ENCODE measurements around the gene GPATCH1. TPM values are rescaled to one million over a fixed set of nuclear protein-coding genes. Genes with fewer than 3 reads are reported as not detected.
"Not testable (repeated sequence)": the region's sequence is repeated elsewhere in the genome, so short reads cannot be mapped to it uniquely, and the experiment has no call there.

The GPATCH1 gene
- total RNA-seq, 1 experiment from 2014 or later = 6.5 TPM

DNA sequence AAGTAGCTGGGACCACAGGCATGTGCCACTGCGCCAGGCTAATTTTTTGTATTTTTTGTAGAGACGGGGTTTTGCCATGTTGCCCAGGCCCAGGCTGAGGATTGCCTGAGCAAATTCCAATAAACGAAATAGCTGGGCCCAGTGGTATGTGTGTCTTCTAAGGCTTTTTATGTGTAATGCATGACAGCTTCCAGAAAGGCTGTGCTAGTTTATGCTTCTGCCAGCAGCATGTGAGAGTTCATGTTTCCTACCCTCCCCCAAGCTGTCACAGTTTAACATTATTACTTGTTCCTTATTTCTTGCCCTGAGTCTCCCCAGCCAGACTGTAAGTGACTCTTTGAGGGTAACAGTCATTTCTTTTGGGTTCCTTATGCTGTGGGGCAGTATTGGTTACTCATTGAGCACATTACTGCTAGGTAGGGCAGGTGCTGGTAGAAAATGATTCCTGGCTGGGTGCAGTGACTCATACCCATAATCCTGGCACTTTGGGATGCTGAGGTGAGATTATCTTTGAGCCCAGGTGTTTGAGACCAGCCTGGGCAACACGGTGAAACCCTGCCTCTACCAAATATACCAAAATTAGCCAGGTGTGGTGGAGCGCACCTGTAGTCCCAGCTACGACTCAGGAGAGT is 13.6 kb downstream of the GPATCH1 start:
- no peaks in the 10 kb centered on the region for H3K27me3 ChIP-seq
- H3K4me3 ChIP-seq = no peak overlapping the region
- H3K36me3 ChIP-seq = peaks cover 70% of the 10 kb centered on the region
- no peaks in the 10 kb centered on the region for H3K9me3 ChIP-seq
- no peak for DNase-seq

DNA sequence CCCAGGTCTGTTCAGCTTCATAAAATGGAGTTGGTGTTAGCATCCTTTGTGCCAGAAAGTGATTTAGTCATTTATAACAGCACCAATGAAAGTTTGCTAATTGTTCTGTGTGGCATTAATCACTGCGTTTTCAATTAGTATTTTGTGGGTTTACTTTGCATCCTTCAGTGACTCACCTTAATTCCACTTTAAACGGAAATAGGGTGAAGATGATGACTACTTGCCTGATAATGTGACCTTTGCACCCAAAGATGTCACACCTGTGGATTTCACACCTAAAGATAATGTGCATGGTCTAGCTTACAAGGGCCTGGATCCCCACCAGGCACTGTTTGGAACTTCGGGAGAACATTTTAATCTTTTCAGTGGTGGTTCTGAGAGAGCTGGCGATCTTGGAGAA is 15.0 kb downstream of the GPATCH1 start:
- Histone ChIP-seq H3K4me3 (no peak overlapping the region), H3K9me3 (no peaks in the 10 kb centered on the region), H3K36me3 (peaks cover 60% of the 10 kb centered on the region), H3K27me3 (no peaks in the 10 kb centered on the region)
- DNase-seq = no peak

DNA sequence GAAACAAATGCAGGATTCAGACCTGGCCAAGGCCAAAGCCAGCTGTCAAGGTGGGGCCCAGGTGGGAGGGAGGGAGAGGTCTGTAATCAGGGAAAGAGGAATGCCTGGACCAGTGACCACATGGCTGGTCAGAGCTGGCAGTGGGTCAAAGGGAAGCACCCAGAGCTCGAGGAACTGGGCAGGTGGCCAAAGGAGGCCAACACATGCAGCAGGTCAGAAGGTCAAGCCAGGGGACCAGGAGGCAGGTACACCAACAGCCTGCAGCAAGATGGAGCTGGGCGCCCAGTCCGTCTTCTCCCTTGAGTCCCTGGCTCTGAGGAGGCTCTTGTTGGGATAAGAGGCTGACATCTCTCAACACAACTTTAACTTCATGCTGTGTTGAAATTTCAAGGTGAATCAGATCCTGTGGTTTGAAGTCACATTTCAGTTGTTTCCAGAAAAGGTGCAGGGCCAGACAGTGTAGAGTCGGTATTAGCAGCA is 17.1 kb downstream of the GPATCH1 start:
- Histone ChIP-seq H3K9me3 (no peaks in the 10 kb centered on the region), H3K27me3 (no peaks in the 10 kb centered on the region), H3K4me3 (no peak overlapping the region), H3K36me3 (peaks cover 59% of the 10 kb centered on the region)
- DNase-seq = peak; percentile 20

DNA sequence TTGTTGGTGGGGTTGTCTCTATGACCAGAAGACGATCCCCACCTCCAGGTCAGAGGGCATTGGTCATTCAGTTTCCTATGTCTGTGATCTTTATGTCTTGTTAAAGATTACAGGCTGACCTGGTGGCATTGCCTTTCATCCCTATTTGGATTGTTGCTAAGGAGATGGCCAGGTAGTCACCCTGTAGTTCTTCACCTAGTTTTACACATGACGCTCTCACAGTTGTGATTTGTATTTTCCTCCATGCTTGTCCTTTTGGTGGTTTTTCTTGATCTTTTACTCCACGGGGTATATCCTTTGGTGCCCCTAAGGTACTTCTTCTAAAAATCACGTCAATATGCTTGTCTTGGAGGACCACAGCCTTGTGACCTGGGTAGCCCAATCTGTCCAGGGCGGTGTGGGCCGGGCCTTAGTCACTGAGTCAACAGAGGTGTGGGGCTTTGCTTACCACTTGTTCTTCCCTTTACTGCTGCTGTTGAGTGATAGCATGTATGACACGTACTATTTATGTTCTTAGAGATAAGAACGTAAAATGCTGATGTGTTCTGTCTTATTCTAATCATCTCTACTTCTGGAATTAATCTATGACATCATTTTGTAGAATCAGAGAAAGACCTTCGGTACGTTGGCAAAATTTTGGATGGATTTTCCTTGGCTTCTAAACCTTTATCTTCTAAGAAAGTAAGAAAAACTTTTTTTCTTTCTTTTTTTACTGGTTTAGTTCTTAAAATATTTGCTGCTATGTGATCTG is 20.1 kb downstream of the GPATCH1 start:
- Histone ChIP-seq H3K36me3 (peaks cover 39% of the 10 kb centered on the region), H3K4me3 (no peak overlapping the region), H3K9me3 (no peaks in the 10 kb centered on the region), H3K27me3 (no peaks in the 10 kb centered on the region)
- DNase-seq = no peak

DNA sequence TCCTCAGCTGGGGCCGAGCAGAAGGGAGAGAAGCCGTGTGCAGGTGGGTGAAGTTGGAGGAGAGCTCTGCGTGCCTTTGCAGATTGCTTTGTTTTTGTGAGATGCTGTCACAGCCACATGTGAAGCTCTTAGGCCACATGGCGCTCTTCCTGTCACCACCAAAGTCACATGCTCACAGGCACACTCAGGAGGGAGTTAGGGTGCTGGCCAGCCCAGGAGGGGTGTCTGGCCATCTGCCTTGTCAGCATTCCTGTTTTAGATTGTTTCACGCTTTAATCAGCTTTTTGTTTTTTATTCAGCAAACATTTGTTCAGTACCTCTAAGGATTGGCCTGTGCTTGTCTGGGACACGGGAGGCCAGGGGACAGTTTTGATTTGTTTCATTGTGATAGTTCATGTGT is 21.9 kb downstream of the GPATCH1 start:
- DNase-seq = no peak
- no peak overlapping the region for H3K4me3 ChIP-seq
- H3K36me3 ChIP-seq = peaks cover 45% of the 10 kb centered on the region
- H3K9me3 ChIP-seq = no peaks in the 10 kb centered on the region
- no peaks in the 10 kb centered on the region for H3K27me3 ChIP-seq

DNA sequence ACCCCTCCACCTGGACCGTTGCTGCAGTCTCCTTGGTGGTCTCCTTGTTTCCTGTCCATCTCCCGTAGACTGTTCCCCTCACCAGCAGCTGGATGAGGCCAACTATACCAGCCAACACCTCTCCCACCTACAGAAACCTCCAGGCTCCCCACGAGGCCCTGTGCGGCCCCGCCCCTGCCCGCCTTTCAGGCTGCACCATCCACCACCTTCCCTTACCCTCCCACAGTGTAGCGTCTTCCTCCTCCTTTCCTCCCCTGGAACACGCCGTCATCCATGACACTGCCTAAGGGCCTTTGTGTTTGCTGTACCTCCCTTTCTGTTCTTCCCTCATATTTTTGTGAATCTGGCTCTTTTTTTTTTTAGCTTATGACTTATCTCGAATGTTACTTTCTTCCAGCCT is 27.2 kb downstream of the GPATCH1 start:
- H3K4me3 ChIP-seq = no peak overlapping the region
- DNase-seq = no peak
- H3K9me3 ChIP-seq = no peaks in the 10 kb centered on the region
- H3K36me3 ChIP-seq = peaks cover 56% of the 10 kb centered on the region
- H3K27me3 ChIP-seq = no peaks in the 10 kb centered on the region

DNA sequence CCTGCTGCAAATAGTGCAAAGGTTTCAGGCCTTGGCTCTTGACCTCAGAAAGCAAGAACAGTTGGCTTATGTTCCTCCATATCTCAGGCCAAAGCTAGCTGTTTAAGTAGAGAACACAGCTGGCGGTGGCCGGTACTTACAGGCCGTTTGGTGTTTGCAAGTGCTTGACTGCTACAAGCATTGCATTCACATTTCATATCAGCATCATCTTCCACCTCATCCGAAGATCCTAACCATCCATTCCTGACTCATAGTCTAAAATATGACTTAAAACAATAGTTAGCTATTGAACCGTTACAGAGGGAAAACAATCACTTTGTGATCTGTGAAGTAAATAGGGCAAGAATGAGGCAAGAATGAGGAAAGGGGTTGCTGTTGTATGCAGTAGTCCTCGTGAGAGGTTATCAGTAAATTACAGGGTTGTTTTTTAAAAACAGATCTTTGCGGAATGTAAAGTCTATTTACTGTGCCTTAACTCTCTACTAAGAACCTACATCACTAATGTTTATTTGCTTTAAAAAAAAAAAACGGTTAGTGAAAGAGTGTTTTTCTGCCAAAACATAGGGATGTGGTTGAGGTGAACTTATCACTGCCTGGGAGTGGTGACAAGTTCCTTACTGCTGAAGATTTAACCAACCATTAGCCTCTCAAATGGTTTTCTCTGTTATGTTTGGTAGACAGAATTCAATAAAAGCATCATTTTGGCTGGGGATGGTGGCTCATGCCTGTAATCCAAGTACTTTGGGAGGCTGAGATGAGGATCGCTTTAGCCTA is 29.3 kb downstream of the GPATCH1 start:
- Histone ChIP-seq H3K9me3 (no peaks in the 10 kb centered on the region), H3K4me3 (no peak overlapping the region), H3K27me3 (no peaks in the 10 kb centered on the region), H3K36me3 (peaks cover 67% of the 10 kb centered on the region)
- DNase-seq = no peak

DNA sequence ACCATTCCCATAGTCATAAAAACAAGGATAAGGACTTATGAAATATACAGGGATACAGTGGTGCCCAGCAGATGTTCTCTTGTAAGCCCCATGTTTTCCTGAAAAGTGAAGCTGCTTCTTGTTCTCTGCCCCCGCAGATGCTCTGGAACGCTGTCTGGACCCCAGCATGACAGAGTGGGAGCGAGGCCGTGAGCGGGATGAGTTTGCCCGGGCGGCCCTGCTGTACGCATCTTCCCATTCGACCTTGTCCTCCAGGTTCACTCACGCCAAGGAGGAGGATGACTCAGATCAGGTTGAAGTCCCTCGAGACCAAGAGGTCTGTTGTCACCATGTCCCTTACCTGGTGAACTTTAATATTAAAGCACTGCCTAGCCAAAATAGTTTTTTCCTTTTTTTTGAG is 30.6 kb downstream of the GPATCH1 start:
- Histone ChIP-seq H3K27me3 (no peaks in the 10 kb centered on the region), H3K36me3 (peaks cover 75% of the 10 kb centered on the region), H3K9me3 (no peaks in the 10 kb centered on the region), H3K4me3 (no peak overlapping the region)
- DNase-seq = no peak

DNA sequence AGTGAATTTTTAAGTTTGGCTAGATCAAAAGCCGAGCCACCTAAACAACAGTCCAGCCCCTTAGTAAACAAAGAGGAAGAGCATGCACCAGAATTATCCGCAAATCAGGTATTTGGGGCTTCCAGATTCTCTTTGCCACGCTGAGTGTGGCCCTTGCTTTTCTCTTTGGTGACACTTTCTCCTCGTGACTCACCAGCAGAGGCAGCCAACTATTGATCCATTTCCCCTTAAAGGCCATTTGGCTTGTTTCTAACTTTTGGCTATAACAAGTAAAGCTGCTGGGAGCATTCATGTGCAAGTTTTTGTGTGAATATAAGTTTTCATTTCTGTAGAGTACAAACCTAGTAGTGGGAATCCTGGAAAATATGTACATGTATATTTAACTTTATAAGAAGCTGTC is 33.3 kb downstream of the GPATCH1 start:
- Histone ChIP-seq H3K4me3 (no peak overlapping the region), H3K36me3 (peaks cover 79% of the 10 kb centered on the region), H3K27me3 (no peaks in the 10 kb centered on the region), H3K9me3 (no peaks in the 10 kb centered on the region)
- no peak for DNase-seq

DNA sequence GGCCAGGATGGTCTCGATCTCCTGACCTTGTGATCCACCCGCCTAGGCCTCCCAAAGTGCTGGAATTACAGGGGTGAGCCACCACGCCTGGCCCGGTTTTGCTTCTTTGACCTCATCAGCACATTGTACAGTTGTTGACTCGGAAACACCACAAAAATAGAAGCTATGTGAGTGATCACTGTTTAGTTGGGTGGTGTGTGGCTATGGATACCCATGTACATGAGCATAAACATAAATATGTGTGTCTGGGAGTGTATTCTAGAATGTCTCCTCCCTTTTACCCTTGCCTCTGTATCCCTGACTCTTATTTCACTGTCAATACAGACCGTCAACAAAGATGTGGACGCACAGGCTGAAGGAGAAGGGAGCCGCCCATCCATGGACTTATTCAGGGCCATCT is 36.5 kb downstream of the GPATCH1 start:
- Histone ChIP-seq H3K36me3 (peaks cover 58% of the 10 kb centered on the region), H3K9me3 (no peaks in the 10 kb centered on the region), H3K27me3 (no peaks in the 10 kb centered on the region), H3K4me3 (no peak overlapping the region)
- DNase-seq = no peak

DNA sequence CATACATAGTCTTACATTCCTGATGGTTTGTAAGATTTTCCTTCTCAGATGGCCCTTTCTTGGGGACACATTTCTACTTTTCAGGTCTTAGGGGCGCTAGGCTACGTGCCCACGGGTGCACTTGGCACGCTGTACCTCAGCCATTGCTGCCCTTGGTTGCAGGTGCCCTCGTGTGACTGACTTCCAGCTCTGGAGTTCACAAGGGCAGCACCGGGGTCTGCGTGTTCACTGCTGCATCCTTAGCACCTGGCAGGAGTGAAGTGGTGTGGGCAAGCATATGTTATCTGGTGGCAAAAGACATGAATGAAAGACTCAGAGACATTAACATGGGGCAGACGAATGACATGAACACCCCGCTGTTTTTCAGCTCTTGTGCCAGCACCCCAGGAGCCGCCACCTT is 37.7 kb downstream of the GPATCH1 start:
- H3K27me3 ChIP-seq = no peaks in the 10 kb centered on the region
- no peak overlapping the region for H3K4me3 ChIP-seq
- DNase-seq = no peak
- no peaks in the 10 kb centered on the region for H3K9me3 ChIP-seq
- peaks cover 49% of the 10 kb centered on the region for H3K36me3 ChIP-seq

DNA sequence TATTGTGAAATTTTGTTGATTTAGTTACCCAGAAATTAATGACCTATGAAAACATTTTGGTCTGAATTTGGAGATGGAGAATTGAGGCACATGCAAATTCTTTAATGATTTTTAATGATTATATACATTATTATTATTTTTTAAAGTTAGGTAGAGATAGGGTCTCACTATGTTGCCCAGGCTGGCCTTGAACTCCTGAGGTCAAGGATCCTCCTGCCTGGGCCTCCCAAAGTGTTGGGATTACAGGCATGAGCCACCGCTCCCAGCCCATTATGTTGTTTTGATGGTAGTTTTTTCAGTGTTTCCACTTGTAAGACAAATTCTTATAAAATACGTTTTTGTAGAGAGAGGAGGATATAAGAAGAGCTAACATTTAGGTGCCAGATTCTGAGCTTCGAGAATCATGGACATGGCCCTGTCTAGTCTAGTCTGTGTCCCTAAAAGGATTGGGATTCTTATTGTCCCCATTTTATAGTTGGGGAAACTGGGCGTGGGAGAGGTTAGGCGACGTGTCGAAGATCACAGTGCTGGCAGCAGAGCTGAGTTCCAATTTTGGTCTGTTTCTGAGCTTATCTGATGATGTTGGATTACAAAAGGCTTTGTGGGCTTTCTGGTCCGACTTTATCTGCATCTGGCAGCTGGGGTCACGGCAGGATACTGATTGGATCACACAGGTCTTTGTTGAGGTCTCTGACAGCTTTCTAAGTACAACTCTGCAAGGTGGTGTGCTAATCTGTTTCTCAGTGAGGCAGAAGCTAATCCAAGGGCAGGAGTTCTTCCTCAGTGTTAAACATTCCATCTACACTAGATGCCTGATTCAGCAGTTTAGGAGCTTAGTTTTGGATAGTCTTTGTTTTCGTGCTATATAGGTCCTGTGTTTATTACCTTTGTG is 43.5 kb downstream of the GPATCH1 start:
- Histone ChIP-seq H3K36me3 (peaks cover 29% of the 10 kb centered on the region), H3K9me3 (no peaks in the 10 kb centered on the region), H3K27me3 (no peaks in the 10 kb centered on the region), H3K4me3 (no peak overlapping the region)
- no peak for DNase-seq

DNA sequence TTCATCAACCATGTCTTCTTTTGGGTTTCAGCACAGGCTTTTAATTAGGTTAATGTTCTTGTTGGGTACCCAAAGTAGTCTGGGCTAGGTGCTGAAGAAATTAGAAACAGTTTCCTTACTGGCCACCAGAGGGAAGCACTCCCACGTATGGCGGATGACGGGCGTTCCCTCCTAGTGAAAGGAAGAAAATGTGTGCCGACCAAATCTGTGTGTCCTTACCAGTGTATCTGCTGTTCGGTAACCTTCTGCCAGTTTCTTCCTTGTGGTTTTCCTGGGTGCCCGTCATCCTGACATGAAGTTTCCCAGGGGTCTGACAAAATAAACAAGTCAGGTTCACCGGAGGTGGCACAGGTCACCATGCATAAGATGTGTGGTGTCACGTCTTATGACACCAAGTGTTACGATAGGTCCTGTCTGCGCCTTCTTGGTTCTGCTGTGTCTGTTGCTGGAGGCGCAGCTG is 45.0 kb downstream of the GPATCH1 start:
- peaks cover 28% of the 10 kb centered on the region for H3K36me3 ChIP-seq
- no peak overlapping the region for H3K4me3 ChIP-seq

DNA sequence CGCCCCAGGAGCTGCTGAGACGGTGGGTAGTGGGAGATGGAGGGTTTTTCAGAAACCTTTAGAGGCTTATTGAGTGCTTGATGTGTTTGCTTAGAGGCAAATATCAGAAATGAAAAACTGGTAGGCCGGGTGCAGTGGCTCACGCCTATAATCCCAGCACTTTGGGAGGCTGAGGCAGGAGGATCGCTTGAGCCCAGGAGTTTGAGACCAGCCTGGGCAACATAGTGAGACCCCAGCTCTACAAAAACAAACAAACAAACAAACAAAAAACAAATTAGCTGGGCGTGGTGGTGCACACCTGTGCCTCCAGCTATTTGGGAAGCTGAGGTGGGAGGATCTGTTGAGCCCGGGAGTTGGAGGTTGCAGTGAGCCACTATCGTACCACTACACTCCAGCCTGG is 45.7 kb downstream of the GPATCH1 start:
- not testable (repeated sequence) for DNase-seq, H3K27me3 ChIP-seq, H3K9me3 ChIP-seq, H3K4me3 ChIP-seq
- H3K36me3 ChIP-seq = peaks cover 28% of the 10 kb centered on the region

More for the DNA sequence above, 45.0 kb downstream of the GPATCH1 start:
- Histone ChIP-seq H3K9me3 (no peaks in the 10 kb centered on the region), H3K27me3 (no peaks in the 10 kb centered on the region)
- peak; percentile 42 for DNase-seq

DNA sequence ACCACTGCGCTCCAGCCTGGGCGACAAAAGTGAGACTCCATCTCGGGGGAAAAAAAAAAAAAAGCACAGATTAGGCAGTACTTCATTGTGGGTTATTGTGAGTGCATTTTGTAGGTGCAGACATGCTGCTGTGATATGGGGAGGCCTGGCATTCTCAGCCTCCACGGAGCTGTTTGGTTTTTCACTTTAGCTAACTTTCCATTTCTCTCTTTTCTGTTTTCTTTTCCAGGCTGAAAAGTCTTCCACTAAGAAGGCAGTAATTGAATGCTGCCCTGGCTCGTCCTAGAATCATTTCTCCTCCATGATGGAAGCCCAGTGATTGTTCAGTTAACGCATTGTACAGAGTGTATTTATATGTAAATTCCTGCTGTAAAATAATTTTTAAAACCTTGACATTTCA is 48.9 kb downstream of the GPATCH1 start:
- no peak for DNase-seq
- H3K4me3 ChIP-seq = no peak overlapping the region
- H3K36me3 ChIP-seq = peaks cover 24% of the 10 kb centered on the region

DNA sequence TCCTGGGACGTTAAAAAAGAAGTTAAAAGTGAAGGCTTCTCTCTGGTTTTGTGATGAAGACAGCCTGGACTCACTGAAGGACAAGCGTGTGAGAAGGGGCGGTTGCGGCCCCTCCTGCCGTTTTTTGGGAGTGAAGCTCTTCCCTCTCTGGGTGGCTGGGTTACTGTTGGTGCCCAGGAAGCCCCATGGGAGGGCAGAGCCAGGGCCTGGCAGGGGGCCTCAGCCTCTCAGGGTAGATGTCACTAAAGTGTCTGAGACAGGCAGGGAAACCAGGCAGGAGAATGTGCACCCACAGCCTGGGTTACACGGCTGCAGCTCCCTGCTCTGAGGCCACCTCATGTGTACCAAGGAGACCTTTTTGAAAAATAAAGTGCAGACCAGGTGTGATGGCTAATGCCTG is 49.5 kb downstream of the GPATCH1 start:
- Histone ChIP-seq H3K36me3 (peaks cover 24% of the 10 kb centered on the region), H3K9me3 (no peaks in the 10 kb centered on the region), H3K27me3 (no peaks in the 10 kb centered on the region), H3K4me3 (no peak overlapping the region)
- DNase-seq = no peak

More for the DNA sequence above, 48.9 kb downstream of the GPATCH1 start:
- H3K9me3 ChIP-seq = no peaks in the 10 kb centered on the region
- H3K27me3 ChIP-seq = no peaks in the 10 kb centered on the region

Measured in MG63 (cell line).